GM10266 (cell line): ENCODE results near the gene EHBP1L1.

Source experiments
- DNase-seq: peaks from one replicate; pipeline ENCODE4 v3.0.0; 2012; ENCODE audit errors: extremely low spot score
- TF ChIP-seq, protein P1 (sequence below): IDR thresholded peaks from 2 replicates; pipeline ENCODE4 v1.5.1; 2012; ENCODE audit warnings: mild to moderate bottlenecking, low read depth; ENCODE audit not compliant: control insufficient read depth, insufficient read depth; ENCODE audit errors: missing control alignments

The EHBP1L1 gene

DNA sequence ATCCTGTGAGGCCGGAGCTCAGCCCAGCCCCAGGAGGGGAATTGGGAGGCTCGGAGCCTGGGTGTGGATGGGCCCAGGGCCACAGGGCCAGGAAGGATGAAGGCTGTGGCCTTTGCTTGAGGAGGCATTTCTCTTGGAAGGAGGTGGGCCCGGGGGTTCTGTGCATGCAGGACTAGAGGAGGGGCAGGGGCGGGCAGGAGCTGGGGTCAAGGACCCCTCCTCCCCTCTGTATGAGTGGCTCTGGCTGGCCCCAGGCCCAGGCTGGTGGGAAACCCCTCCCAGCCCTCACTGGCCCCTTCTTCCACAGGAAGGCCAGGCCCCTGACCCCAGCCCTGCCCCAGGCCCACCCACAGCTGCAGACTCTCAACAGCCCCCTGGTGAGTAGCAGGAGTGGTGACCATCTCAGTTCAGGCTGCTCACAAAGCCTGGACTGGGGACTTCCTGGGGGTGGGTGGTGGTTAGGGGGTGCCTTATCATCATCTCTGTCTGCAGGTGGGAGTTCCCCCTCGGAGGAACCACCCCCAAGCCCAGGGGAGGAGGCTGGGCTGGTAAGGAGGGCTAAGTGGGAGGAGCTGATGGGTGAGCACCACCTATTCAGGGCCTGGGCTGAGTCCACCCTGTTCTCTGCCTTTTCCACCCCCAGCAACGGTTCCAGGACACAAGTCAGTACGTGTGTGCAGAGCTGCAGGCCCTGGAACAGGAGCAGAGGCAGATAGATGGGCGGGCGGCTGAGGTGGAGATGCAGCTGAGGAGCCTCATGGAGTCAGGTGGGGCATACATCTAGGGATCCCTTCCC lies 13.8 kb downstream of the EHBP1L1 start:
- peak; percentile 89 for DNase-seq
- TF ChIP-seq, protein P1, sequence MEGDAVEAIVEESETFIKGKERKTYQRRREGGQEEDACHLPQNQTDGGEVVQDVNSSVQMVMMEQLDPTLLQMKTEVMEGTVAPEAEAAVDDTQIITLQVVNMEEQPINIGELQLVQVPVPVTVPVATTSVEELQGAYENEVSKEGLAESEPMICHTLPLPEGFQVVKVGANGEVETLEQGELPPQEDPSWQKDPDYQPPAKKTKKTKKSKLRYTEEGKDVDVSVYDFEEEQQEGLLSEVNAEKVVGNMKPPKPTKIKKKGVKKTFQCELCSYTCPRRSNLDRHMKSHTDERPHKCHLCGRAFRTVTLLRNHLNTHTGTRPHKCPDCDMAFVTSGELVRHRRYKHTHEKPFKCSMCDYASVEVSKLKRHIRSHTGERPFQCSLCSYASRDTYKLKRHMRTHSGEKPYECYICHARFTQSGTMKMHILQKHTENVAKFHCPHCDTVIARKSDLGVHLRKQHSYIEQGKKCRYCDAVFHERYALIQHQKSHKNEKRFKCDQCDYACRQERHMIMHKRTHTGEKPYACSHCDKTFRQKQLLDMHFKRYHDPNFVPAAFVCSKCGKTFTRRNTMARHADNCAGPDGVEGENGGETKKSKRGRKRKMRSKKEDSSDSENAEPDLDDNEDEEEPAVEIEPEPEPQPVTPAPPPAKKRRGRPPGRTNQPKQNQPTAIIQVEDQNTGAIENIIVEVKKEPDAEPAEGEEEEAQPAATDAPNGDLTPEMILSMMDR, result no peak

GRCh38 chr11:65590240-65590738 lies 14.4 kb downstream of the EHBP1L1 start:
- DNase-seq, result no peak
- TF ChIP-seq, protein P1, result no peak

DNA sequence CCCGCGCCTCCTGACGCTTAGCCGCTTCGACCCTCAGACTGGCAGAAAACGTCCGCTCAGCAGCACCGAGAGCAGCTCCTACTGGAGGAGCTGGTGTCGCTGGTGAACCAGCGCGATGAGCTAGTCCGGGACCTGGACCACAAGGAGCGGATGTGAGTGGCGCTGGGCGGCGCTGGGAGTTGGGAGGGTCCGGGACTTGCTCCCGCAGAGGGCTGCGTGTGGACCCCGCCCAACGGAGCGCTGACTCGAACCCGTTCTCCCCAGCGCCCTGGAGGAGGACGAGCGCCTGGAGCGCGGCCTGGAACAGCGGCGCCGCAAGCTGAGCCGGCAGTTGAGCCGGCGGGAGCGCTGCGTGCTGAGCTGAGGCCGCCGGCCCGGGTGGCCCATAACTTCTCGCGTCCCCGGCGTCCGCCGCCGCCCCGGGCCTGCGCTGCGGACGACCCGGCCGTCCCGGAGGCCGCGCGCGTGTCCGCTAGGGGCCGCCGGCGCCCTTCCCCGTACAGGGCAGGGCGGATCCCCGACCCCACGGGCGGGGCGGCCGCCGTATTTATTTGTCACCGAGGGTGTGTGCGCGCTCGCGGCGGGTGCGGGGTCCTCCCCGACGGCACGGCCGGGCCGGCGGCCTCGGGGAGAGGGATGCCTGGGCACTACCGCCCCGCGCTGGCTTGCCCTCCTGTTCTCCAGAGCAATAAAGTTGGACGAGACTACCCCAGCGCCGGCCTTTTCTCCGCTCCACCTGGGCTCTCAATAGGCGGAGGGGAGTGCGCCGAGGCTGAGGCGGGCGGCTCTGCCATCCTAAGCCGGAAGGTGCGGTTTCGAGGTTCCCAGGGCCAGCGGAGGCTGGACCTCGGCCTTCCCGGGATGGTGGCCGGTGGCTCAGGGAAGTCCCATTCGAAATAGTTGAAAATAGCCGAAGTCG lies 16.3 kb downstream of the EHBP1L1 start:
- TF ChIP-seq, protein P1, result no peak
- no peak for DNase-seq

DNA sequence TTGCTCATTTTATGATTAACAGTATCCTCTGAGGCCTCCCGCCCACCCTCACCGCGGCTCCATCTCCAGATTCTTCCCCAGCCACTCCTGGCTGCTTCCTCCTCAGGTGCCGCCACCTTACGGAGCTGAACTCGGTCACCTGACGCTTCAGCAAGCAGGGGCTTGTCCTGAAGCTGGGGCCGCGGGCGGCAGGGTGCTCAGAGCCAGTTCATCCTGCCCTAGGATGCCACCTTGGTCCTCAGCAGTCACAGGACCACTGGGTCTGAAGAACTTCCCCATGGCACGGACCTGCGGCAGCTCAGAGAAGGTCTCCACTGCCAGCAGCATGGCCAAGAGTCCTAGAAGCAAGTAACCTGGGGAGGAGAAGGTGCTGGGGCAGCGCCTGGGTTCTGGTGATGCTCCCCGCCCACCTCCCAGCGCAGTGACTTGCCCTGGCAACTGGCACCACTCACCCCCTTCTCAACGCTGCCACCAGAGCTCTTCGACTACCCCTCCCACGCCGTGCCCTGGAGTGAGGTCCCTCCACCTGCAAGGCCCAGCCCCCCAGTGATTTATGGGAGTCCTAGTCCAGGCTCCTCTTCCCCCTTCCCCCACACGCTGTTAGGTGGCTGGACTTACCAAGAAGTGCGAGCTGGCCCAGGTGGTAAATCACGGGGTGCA lies 17.1 kb downstream of the EHBP1L1 start:
- TF ChIP-seq, protein P1, result no peak
- DNase-seq, result no peak

DNA sequence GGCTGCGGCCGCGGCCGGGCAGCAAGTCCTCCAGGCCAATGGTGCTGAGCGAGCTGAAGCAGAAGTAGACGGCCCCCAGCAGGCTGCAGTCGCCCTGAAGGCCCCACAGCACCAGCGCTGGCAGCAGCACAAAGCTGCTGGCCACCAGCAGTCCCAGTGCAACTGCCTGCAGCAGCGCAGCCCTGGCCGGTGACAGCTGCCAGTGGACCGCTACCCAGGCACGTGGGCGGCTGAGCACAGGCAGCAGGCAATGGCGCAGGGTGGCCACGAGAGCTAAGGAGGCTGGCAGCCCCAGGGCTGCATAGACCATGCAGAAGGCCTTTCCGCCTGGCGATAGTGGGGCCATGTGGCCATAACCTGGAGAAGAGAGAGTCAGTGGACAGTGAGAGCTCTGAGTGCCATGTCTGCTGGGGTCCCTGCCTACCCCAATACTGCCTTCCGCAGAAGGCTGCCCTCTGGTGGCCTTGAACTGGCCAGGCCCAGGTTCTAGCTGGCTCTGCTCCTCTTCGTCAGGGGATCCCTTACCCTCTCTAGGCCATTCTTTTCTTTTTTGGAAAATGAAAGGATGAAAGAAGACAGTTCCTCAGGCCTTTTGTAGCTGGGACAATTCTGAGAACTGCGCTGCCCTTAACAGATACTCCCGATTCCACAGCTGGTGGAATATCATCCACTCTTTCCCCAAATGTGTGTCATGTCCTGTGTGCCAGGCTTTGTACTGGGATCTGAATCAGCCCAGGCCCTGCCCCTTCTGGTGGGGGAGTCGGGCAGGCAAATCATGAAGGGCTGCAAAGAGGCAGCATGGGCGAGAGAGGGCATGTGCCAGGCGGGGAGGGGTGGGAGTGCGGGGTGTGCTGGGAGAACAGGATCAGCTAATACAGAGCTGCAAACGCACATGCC lies 17.9 kb downstream of the EHBP1L1 start:
- DNase-seq, result peak; percentile 75
- TF ChIP-seq, protein P1, result peak; percentile 71

DNA sequence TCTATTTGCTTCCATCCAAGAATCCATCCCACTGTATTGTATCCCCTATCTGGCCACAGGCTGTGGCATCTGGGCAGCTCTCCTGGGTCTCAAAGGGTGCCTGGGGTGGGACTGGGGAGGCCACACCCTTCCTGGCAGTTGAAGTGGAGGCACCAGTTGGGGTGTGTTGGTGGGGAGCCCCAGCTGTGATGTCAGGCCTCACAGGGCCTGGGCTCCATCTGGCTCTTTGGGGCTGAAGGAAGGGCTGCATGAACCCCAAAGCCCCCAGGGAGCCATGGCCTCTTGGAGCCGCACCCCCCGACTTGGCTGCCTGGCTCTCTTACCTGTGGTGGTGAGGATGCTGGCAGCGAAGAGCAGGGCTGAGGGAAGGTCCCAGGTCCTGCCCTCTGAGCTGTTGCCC lies 19.3 kb downstream of the EHBP1L1 start:
- no peak for DNase-seq
- TF ChIP-seq, protein P1, result no peak
